Activated CD4-positive, alpha-beta T cell treated with anti-CD3 and anti-CD28 coated beads, Interleukin-2, amount 50 U/mL, for 16 hours (primary cell): ENCODE results near the gene ROBO1.

Experiments
- DNase-seq: peaks from one replicate; pipeline ENCODE4 v3.0.0-alpha.2; 2020

ROBO1 gene

GRCh38 chr3:78863306-78864203 lies 904.2 kb downstream of the ROBO1 start:
- DNase-seq, result no peak

DNA sequence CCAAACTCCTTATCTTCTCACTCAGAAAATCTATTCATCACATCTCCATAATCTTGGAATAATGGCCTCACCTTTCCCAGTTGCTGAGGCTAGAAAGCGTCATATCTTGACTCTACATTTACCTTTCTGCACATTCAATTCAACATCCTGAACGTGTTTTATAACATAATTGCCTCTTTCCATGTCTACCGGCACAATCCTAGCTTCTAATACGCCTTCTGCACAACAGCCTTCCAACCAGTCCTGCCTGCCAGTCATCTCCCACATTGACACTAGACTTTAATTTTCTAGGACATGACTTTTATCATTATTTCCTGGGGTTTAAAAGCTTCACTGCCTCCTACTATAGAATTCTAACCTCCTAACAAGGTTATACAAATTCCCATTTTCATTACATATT lies 906.6 kb downstream of the ROBO1 start:
- DNase-seq, result no peak

- DNase-seq, result no peak
Observed at GRCh38 chr3:78860567-78860966, 907.2 kb downstream of the ROBO1 start.

DNA sequence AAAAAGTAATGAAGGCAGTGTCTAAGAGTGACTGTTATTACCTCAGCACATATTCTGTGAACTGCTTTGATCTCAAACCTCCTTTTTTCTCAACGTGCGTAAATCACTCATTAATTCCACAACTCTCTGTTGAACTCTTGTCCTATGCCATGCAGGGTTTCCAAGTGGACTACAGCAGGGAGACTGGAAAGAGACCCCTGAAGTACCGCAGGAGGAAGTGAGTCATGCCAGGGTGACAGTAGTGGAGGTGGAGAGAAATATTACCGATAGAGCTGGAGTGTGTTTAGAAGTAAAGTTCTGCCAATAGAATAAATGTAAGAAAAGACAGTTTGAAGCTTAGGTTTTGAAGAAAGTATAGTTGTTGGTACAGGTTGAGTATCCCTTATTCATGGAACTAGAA lies 908.9 kb downstream of the ROBO1 start:
- DNase-seq, result no peak

DNA sequence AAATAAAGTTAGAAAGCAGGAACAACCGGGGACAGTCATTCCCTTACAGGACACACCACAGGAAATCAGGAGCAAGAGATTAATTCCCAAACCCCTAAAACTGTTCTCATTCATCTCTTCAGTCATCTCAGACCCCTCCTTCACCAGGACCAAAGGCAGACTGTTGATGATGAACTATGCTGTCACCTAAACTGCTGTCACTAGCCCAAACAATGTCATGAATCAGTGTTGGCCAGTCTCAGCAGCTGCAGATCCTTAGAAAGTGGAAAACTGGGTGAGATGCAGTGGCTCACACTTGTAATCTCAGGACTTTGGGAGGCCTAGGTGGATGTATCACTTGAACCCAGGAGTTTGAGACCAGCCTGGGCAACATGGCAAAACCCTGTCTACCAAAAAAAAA lies 909.6 kb downstream of the ROBO1 start:
- DNase-seq, result no peak

- no peak for DNase-seq
Observed at GRCh38 chr3:78857494-78858111, 910.2 kb downstream of the ROBO1 start.

DNA sequence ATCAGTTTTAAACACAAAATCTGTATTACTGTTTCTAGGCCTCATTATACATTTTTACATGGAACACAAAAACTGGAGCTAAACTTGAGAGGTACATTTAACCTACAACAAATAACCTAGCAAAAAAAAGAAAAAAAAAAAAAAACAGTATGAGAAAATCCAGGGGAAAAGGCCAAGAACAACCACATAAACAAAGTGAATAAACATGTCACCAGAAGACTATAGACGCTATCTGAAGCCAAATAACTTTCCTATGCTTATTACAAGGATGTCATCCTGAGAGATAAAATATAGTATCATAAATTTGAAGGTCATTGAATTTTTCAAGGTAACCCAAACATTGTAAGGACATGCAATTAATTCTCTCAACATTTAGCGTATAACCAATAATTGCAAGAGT lies 911.6 kb downstream of the ROBO1 start:
- DNase-seq, result no peak

GRCh38 chr3:78855190-78855589 lies 912.6 kb downstream of the ROBO1 start:
- DNase-seq, result no peak

DNA sequence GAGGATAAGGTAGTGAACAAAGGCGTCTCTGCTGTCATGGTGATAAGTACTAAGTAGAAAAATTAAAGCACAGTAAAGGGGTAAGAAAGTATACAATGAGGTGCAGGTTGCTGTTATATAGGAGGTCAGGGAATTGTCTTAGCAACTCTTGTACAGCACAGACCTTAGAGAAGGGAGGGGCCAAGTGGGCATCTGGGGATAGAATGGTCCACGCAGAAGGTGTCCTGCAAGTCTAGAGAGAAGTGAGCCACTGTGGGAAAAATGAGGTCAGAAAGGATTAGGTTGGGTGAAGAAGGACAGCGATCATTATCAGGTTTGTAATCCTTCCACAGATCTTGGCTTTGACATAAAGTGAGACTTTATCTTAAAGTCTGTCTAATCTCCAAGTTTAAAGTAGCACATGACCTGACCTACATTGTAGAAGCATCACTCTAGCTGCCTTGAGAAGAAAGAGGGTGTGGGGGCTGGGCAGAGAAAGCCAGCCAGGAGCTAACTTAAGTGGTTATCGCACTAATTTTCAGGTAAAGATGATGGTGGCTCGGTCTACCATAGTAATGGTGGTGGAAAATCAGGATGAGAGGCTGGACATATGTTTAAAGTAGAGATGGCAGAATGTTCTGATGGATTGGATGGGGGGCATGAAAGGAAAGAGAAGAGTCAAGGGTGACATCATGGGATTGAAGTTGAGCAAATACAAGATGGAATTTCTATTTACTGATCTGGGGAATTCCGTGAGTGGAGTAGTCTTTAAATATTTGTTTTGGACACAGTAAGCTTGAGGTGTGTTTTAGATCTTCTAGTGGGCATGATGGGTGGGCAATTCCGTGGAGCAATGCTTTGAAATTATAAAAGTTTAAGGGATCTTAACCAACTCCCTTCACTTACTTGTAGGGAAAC lies 919.2 kb downstream of the ROBO1 start:
- no peak for DNase-seq

GRCh38 chr3:78847603-78848002 lies 920.2 kb downstream of the ROBO1 start:
- no peak for DNase-seq

DNA sequence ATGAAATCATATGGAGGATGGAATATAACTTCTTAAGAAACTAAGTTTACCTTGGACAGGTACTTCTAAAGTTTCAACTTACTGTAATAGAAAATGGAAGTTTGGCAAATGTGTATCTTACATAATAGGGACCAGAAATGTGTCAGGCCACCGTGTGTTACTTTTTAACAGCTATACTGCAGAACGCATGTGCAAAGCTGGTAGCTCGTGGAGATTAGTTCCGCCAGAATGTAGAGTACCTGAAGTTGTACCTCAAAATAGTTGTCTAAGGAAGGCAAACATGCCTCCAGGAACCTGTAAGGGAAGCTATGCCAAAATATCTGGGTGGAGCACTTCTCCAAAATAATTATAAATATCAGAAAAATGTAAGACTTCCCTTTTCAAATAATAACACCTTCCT lies 920.6 kb downstream of the ROBO1 start:
- DNase-seq, result no peak

DNA sequence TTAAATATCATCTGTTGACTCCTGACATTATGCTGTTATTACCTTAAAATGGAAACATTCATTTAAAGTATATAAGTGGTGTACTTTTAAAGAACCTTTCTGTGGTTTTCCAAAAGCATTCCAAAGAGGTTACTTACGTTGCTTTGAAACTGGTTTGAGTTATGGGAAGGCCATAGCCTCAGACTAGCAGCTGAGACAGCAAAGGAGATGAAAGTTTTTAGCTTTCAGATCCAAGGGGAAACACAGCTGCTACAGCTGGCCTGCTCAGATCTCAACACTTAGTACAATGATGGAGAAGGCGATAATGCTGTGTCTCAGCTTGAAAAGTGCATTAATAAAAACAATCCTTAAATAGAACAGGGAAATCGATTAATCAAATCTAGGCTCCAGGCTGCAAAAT lies 921.1 kb downstream of the ROBO1 start:
- DNase-seq, result no peak

- no peak for DNase-seq
Observed at GRCh38 chr3:78845605-78846004, 922.2 kb downstream of the ROBO1 start.

GRCh38 chr3:78844307-78844706 lies 923.5 kb downstream of the ROBO1 start:
- no peak for DNase-seq

- no peak for DNase-seq
Observed at GRCh38 chr3:78839693-78840092, 928.1 kb downstream of the ROBO1 start.

DNA sequence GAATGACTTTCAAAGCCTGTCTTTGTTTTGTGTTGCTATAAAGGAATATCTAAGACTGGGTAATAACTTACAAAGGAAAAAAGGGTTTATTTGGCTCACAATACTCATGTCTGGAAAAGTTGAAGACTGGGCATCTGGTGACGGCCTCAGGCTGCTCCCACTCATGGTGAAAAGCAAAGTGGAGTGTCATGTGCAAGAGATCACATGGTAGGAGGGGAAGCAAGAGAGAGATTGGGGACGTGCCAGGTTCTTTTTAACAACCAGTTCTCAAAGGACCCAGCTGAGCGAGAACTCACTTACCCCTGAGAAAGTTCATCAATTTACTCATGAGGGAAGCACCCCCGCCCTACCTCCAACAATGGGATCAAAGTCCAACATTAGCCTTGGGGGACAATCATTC lies 929.4 kb downstream of the ROBO1 start:
- DNase-seq, result no peak

- DNase-seq, result no peak
Observed at GRCh38 chr3:78834910-78835309, 932.9 kb downstream of the ROBO1 start.

GRCh38 chr3:78832785-78833204 lies 935.0 kb downstream of the ROBO1 start:
- no peak for DNase-seq

- no peak for DNase-seq
Observed at GRCh38 chr3:78831446-78831972, 936.3 kb downstream of the ROBO1 start.

DNA sequence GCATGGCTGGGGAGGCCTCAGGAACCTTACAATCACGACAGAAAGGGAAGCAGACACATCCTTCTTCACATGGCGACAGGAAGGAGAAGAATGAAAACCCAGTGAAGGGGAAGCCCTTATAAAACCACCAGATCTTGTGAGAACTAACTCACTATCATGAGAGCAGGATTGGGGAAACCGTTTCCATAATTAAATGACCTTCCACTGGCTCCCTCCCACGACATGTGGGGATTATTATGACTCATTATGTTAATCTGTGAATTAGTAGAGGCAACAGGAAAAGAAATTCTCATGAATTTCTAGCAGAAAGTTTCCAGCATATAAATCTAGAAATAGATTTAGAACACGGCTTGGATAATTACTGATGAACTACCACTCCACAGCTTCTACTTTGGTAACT lies 937.3 kb downstream of the ROBO1 start:
- no peak for DNase-seq

DNA sequence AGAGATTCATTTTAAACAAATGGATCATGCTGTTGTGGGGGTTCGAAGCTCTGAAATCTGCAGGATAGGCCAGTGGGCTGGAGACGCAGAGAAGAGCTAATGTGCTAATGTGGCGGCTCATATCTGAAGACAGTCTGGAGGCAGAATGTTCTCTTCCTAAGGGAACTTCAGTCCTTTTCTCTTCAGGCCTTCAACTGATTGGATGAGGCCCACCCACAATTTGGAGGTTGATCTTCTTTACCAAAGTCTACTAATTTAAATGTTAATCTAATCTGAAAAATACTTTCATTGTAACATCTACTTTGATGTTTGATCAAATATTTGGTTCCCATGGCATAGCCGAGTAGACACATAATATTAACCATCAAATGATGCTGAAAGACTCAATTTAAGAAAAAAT lies 940.2 kb downstream of the ROBO1 start:
- no peak for DNase-seq

- DNase-seq, result no peak
Observed at GRCh38 chr3:78825858-78826215, 942.0 kb downstream of the ROBO1 start.

DNA sequence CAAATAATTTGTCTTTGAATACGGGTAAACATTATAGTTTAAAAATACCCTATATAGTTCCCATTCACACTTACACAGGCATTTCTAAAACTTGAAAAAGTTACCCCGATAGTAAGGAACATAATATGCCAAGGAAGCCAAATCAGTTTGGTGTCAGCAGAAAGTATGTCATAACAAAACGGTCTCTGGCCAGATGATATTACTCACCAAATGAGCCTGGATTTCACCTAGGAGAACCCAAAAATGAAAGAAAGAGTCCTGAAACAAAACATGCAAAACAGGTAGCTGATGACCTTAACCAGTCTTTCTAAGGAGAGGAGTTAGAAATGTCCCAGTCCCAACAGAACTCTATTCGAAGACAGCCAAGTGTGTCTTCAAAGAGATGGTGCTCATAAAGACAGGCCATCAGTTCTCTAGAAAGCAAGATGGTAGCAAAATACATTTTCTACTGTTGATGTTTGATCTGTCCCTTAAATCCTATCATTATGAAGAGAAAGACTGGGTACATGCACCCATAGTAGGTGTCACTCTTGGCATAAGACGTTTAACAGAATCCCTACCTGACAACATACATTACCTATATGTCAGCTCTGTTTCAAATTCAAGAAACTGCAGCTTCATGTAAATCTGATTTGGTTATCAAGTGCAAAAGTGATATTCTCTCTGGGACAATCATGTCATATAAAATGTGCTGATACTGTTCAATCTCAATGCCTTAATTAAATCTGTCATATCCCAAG lies 942.5 kb downstream of the ROBO1 start:
- DNase-seq, result no peak
